H1 (cell line): ENCODE results near the gene CRISPLD2. TPM values are rescaled to one million over a fixed set of nuclear protein-coding genes. Genes with fewer than 3 reads are reported as not detected.

Source experiments
- CTCF ChIA-PET: fragments of 300-600 bp; sonication (Branson Sonifier 250); formaldehyde crosslinking; loops from one replicate; lab custom pipeline; 2021; ENCODE audit not compliant: partially characterized antibody; lab: Charles Lee
- POLR2A ChIA-PET: fragments of 300-600 bp; sonication (Branson Sonifier 250); formaldehyde crosslinking; loops from one replicate; lab custom pipeline; 2021; ENCODE audit warnings: inconsistent platforms; ENCODE audit not compliant: partially characterized antibody; lab: Charles Lee
- DNase-seq, 2 experiments: peaks; one replicate each; pipeline versions ENCODE4 v3.0.0 to v3.0.0-alpha.2; 2010 to 2022; ENCODE audit warnings: low spot score in 2 of 2, low read depth in 1 of 2, mixed read lengths in 1 of 2
- FAIRE-seq: peaks from 2 replicates; lab custom pipeline; 2011; peaks lifted over from hg19 to GRCh38; lab: Jason Lieb, UNC
- H2AFZ ChIP-seq: 2 replicates; pipeline ENCODE4 v1.8.1; 2012; ENCODE audit warnings: low read length, inconsistent platforms
- H2AK5ac ChIP-seq: 2 replicates; pipeline ENCODE4 v1.6.1; 2013; ENCODE audit warnings: low read depth, low read length
- H2BK120ac ChIP-seq: replicated peaks from 2 replicates; pipeline ENCODE3; 2013; ENCODE audit warnings: low read depth, low read length, inconsistent platforms
- H2BK12ac ChIP-seq: 2 replicates; pipeline ENCODE4 v1.6.1; 2013; ENCODE audit warnings: low read depth, low read length
- H2BK15ac ChIP-seq: 2 replicates; pipeline ENCODE4 v1.6.1; 2013; ENCODE audit warnings: low read length
- H2BK20ac ChIP-seq: 2 replicates; pipeline ENCODE4 v1.6.1; 2013; ENCODE audit warnings: low read length
- H2BK5ac ChIP-seq: 2 replicates; pipeline ENCODE4 v1.6.1; 2013; ENCODE audit warnings: low read depth, low read length
- H3K14ac ChIP-seq: 2 replicates; pipeline ENCODE4 v1.6.1; 2013; ENCODE audit warnings: inconsistent platforms; ENCODE audit not compliant: insufficient read length
- H3K18ac ChIP-seq: 2 replicates; pipeline ENCODE4 v1.6.1; 2013; ENCODE audit warnings: low read length; ENCODE audit errors: extremely low read depth
- H3K23ac ChIP-seq: 2 replicates; pipeline ENCODE4 v1.6.1; 2013; ENCODE audit warnings: inconsistent platforms; ENCODE audit not compliant: insufficient read length
- H3K23me2 ChIP-seq: 2 replicates; pipeline ENCODE4 v1.6.1; 2013; ENCODE audit warnings: low read depth, low read length
- H3K27ac ChIP-seq: 2 replicates; pipeline ENCODE4 v1.6.1; 2011; ENCODE audit warnings: low read depth, low read length, inconsistent platforms
- H3K27me3 ChIP-seq, 4 experiments: replicated peaks in 1 of 4; 1 replicate in 1 of 4; 2 replicates in 3 of 4; pipeline versions ENCODE4 v1.6.1 to v1.8.1; 2011 to 2013; ENCODE audit warnings: low read length in 3 of 4, mild to moderate bottlenecking in 3 of 4, inconsistent platforms in 2 of 4, mixed read lengths in 2 of 4, moderate library complexity in 1 of 4; ENCODE audit not compliant: control insufficient read depth in 3 of 4, insufficient read depth in 3 of 4; ENCODE audit errors: extremely low read depth in 1 of 4
- H3K36me3 ChIP-seq, 4 experiments: 2 replicates each; pipeline versions ENCODE4 v1.6.1 to v1.8.1; 2011 to 2013; ENCODE audit warnings: mild to moderate bottlenecking in 4 of 4, low read length in 3 of 4, moderate library complexity in 2 of 4, control low read depth in 1 of 4, inconsistent platforms in 1 of 4; ENCODE audit not compliant: insufficient read depth in 4 of 4, control insufficient read depth in 2 of 4
- H3K4ac ChIP-seq: replicated peaks from 2 replicates; pipeline ENCODE3; 2013; ENCODE audit warnings: low read length, low read depth, mixed read lengths, inconsistent platforms; ENCODE audit not compliant: insufficient read length
- H3K4me1 ChIP-seq, 4 experiments: replicated peaks in 1 of 4; 1 replicate in 1 of 4; 2 replicates in 3 of 4; pipeline versions ENCODE4 v1.6.1 to v1.8.1; 2011 to 2013; ENCODE audit warnings: low read length in 3 of 4, inconsistent platforms in 2 of 4, mixed read lengths in 1 of 4; ENCODE audit not compliant: insufficient read depth in 4 of 4, control insufficient read depth in 3 of 4
- H3K4me2 ChIP-seq, 2 experiments: 2 replicates each; pipeline versions ENCODE4 v1.6.1 to v1.8.1; 2011 to 2013; ENCODE audit warnings: low read depth in 2 of 2, low read length in 2 of 2, control low read depth in 1 of 2, inconsistent platforms in 1 of 2, mild to moderate bottlenecking in 1 of 2; ENCODE audit not compliant: insufficient read depth in 1 of 2
- H3K4me3 ChIP-seq, 4 experiments: fragments of 200-600, 300-600 bp in 1 of 4; sonication (generic), shearing (Covaris generic), sonication (Bioruptor Twin) in 1 of 4; 2 replicates each; pipeline versions ENCODE4 v1.5.1 to v1.8.1; 2011 to 2016; ENCODE audit warnings: low read length in 4 of 4, low read depth in 3 of 4, control low read depth in 2 of 4, inconsistent platforms in 2 of 4, mild to moderate bottlenecking in 2 of 4, mixed read lengths in 1 of 4, moderate library complexity in 1 of 4; ENCODE audit not compliant: insufficient read depth in 2 of 4; ENCODE audit errors: extremely low read depth in 1 of 4
- H3K56ac ChIP-seq: replicated peaks from 2 replicates; pipeline ENCODE3; 2013; ENCODE audit warnings: low read depth, mild to moderate bottlenecking, mixed read lengths, low read length, inconsistent platforms; ENCODE audit not compliant: insufficient read length
- H3K79me1 ChIP-seq: 2 replicates; pipeline ENCODE4 v1.6.1; 2013; ENCODE audit warnings: low read depth, low read length, control low read depth
- H3K79me2 ChIP-seq, 2 experiments: 2 replicates each; pipeline versions ENCODE4 v1.6.1 to v1.8.1; 2012 to 2013; ENCODE audit warnings: low read length in 2 of 2, mild to moderate bottlenecking in 2 of 2, inconsistent platforms in 1 of 2; ENCODE audit not compliant: insufficient read depth in 2 of 2, control insufficient read depth in 1 of 2
- H3K9ac ChIP-seq, 4 experiments: replicated peaks in 1 of 4; 1 replicate in 1 of 4; 2 replicates in 3 of 4; pipeline versions ENCODE4 v1.6.1 to v1.8.1; 2011 to 2013; ENCODE audit warnings: low read depth in 3 of 4, low read length in 3 of 4, control low read depth in 2 of 4, mild to moderate bottlenecking in 2 of 4, moderate library complexity in 2 of 4, inconsistent platforms in 1 of 4; ENCODE audit errors: extremely low read depth in 1 of 4
- H3K9me3 ChIP-seq, 2 experiments: 2 replicates each; pipeline versions ENCODE4 v1.6.1 to v1.8.1; 2012 to 2013; ENCODE audit warnings: mild to moderate bottlenecking in 2 of 2, moderate library complexity in 2 of 2, control low read depth in 1 of 2, inconsistent platforms in 1 of 2, low read depth in 1 of 2, low read length in 1 of 2, mixed read lengths in 1 of 2; ENCODE audit not compliant: insufficient read depth in 2 of 2
- H4K20me1 ChIP-seq, 2 experiments: replicated peaks in 1 of 2; 2 replicates each; pipeline versions ENCODE3 to v1.8.1; 2011 to 2013; ENCODE audit warnings: inconsistent platforms in 2 of 2, low read length in 2 of 2, mild to moderate bottlenecking in 1 of 2; ENCODE audit not compliant: insufficient read depth in 2 of 2, control insufficient read depth in 1 of 2
- H4K5ac ChIP-seq: 2 replicates; pipeline ENCODE4 v1.6.1; 2013; ENCODE audit warnings: low read length, low read depth, mixed read lengths, inconsistent platforms; ENCODE audit not compliant: insufficient read length
- H4K8ac ChIP-seq: 2 replicates; pipeline ENCODE4 v1.8.0; 2013; ENCODE audit warnings: mild to moderate bottlenecking, moderate library complexity, low read length, inconsistent platforms; ENCODE audit not compliant: insufficient read depth; ENCODE audit errors: extremely low read depth
- H4K91ac ChIP-seq: replicated peaks from 2 replicates; pipeline ENCODE3; 2013; ENCODE audit warnings: low read length, mixed read lengths, inconsistent platforms; ENCODE audit not compliant: insufficient read length
- CBX5 ChIP-seq: fragments of 300-800, 300-1000 bp; sonication (generic); IDR thresholded peaks from 2 replicates; pipeline ENCODE4 v1.7.1; 2016; ENCODE audit warnings: antibody characterized with exemption, low read length, low read depth
- CEBPB ChIP-seq: IDR thresholded peaks from 2 replicates; pipeline ENCODE4 v1.6.1; 2012; ENCODE audit warnings: low read depth, low read length
- EZH2 ChIP-seq: fragments of 200-600 bp; sonication (generic); IDR thresholded peaks from 2 replicates; pipeline ENCODE4 v1.7.1; 2012; ENCODE audit warnings: low read depth, mild to moderate bottlenecking, moderate library complexity, low read length, inconsistent platforms; ENCODE audit not compliant: severe bottlenecking
- HDAC6 ChIP-seq: IDR thresholded peaks from one replicate; pipeline ENCODE4 v1.7.1; 2012; ENCODE audit warnings: low read depth, mild to moderate bottlenecking, inconsistent platforms, low read length, moderate library complexity
- MAFK ChIP-seq: IDR thresholded peaks from 2 replicates; pipeline ENCODE4 v1.6.1; 2012; ENCODE audit warnings: low read depth, mild to moderate bottlenecking, improper control_type of control experiment, low read length
- SP2 ChIP-seq: IDR thresholded peaks from 2 replicates; pipeline ENCODE4 v1.6.1; 2012; ENCODE audit warnings: mild to moderate bottlenecking, low read length, inconsistent platforms
- TAF1 ChIP-seq: IDR thresholded peaks from 2 replicates; pipeline ENCODE4 v1.6.1; 2011; ENCODE audit warnings: mild to moderate bottlenecking, low read depth, low read length
- USF2 ChIP-seq: IDR thresholded peaks from 2 replicates; pipeline ENCODE4 v1.6.1; 2011; ENCODE audit warnings: low read length, improper control_type of control experiment
- WGBS, 2 experiments: shearing (Covaris generic) in 1 of 2; methylation state at CpG; one replicate each; pipeline versions ENCODE4 v1.1.6 to v1.1.7; 2013 to 2015; ENCODE audit warnings: low lambda C conversion rate in 2 of 2, mixed read lengths in 2 of 2, inconsistent platforms in 1 of 2, low coverage in 1 of 2, missing lambda C conversion rate in 1 of 2; ENCODE audit not compliant: insufficient replicate concordance in 2 of 2, insufficient coverage in 1 of 2, insufficient read length in 1 of 2; ENCODE audit errors: extremely low coverage in 1 of 2, missing lambda C conversion rate in 1 of 2; 5-methylcytosine and 5-hydroxymethylcytosine counted together
- polyA plus RNA-seq, 7 experiments: library from polyadenylated mRNA; depleted of rRNA in 3 of 7; stranded (reverse) in 5 of 7; unstranded in 2 of 7; fragments of >200 nt in 5 of 7; fragments of 200-250 nt in 2 of 7; gene quantifications; 1 replicate in 5 of 7; 2 replicates in 1 of 7; 4 replicates in 1 of 7; pipeline versions ENCODE4 v1.2.1 to v1.2.3, GENCODE V29; 2011 to 2013; ENCODE audit warnings: missing spikeins in 2 of 7, mixed read lengths in 2 of 7
- total RNA-seq: library from RNA; stranded (reverse); fragmentation: NEBNext Ultra II Directional; extraction: Animal tissue kit (Norgen Biotek cat#: 25700); gene quantifications from 2 replicates; pipeline ENCODE4 v1.2.1, GENCODE V29; 2021

Gene CRISPLD2
- total and polyA plus RNA-seq, 2 of the 8 experiments (the other 6 are each of a cell fraction or from before 2014, with no cell fraction given): 2.7 to 5.1 TPM

GRCh38 chr16:84790301-84790700 is 29.5 kb upstream of the CRISPLD2 start:
- TF ChIP-seq EZH2: no peak
- no peak for TF ChIP-seq SP2
- no peak for TF ChIP-seq TAF1
- no peak for TF ChIP-seq MAFK
- TF ChIP-seq CEBPB: no peak
- no peak for TF ChIP-seq CBX5
- no peak for TF ChIP-seq HDAC6
- no peak for TF ChIP-seq USF2
- Histone ChIP-seq H3K23me2 (no peaks in the 10 kb centered on the region), H2BK20ac (no peak overlapping the region), H3K4me2 (no peak overlapping the region), H3K4me1 (no peaks in the 10 kb centered on the region; a peak in 1 of 7 replicates), H3K79me2 (no peaks in the 10 kb centered on the region), H2BK120ac (no peak overlapping the region), H4K20me1 (no peaks in the 10 kb centered on the region), H3K9me3 (no peaks in the 10 kb centered on the region), H2BK5ac (no peak overlapping the region), H3K27ac (no peak overlapping the region), H3K4me3 (no peak overlapping the region), H2AFZ (no peak overlapping the region), H3K4ac (no peak overlapping the region), H2AK5ac (no peak overlapping the region), H3K56ac (no peak overlapping the region), H3K79me1 (0 out of 2 replicates have a peak, but pooled peaks cover 2% of the 10 kb centered on the region), H4K5ac (no peak overlapping the region), H2BK15ac (no peak overlapping the region), H3K27me3 (no peaks in the 10 kb centered on the region), H4K91ac (no peak overlapping the region), H3K18ac (no peak overlapping the region), H4K8ac (no peak overlapping the region), H3K36me3 (no peaks in the 10 kb centered on the region), H3K14ac (no peak overlapping the region), H3K9ac (no peak overlapping the region), H2BK12ac (no peak overlapping the region), H3K23ac (no peak overlapping the region)
- 90% methylated on average over 4 of the region's 4 CpGs; no CpG with 5 or more reads in 1 of the 2 experiments for WGBS, 2 experiments
- ChIA-PET POLR2A (no interaction called here), CTCF (interaction anchor here (0.7 to 2.0 kb wide), 7 partner anchors 17 to 181 kb away, joined by 3 to 6 read pairs (median 3); no protein-coding TSS in a partner anchor)
- no peak for FAIRE-seq
- no peak for DNase-seq
